ENCODE measurements around the gene SFMBT2. TPM values are rescaled to one million over a fixed set of nuclear protein-coding genes. Genes with fewer than 3 reads are reported as not detected.

SFMBT2 gene
- total and polyA plus RNA-seq, 4 donors = 2.9 to 11.0 (median 6.5) TPM

DNA sequence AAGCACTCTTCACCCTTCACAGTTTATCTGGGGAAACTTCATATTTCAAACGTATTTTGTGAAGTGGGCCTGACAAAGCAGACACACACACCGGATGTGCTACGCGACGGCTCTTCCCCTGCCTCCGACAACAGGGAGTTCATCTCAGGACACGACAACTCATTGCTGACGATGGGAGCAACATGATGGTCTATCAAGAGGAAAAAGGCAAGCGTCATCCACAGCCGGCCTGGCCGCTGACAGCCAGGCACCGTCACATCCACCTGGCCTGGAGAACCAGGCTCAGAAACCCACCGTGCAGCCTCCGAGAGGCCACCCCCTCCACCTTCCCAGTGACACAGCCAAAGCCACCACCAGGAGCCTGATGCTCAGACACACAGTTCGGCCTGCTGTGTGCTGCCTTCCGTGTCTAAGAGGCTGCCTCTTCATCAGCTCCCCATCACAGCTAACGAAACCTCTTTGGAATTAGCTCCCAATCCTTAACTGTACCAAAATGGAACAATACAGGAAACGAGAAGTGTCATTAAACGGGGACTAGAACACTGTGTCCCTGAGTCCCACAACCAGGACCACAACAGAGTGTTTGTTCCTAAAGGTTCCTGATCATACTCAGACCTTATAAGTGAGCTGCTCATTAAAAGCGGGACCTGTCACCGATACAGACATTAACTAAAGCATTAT is 76.7 kb downstream of the SFMBT2 start:
- Histone ChIP-seq H3K9me3 (ENCODE audit: control insufficient read depth in 4 of 4, insufficient read depth in 3 of 4, low read length in 3 of 4) (peaks cover 0 to 8% (median 0%) of the 10 kb centered on the region in 4 donors), H3K27ac (ENCODE audit: low read depth in 1 of 2, low read length in 1 of 2) (peak overlapping the region; percentile 37 to 68), H3K36me3 (ENCODE audit: control insufficient read depth in 4 of 4, insufficient read depth in 4 of 4, low read length in 4 of 4) (peaks cover 0 to 2% (median 0%) of the 10 kb centered on the region in 4 donors), H3K9ac (ENCODE audit: insufficient read depth in 1 of 2, low read length in 2 of 2) (no peak overlapping the region), H3K4me3 (no peak overlapping the region), H3K27me3 (ENCODE audit: control insufficient read depth in 3 of 3, insufficient read depth in 3 of 3, low read length in 2 of 3) (no peaks in the 10 kb centered on the region), H3K4me1 (ENCODE audit: control insufficient read depth in 5 of 5, insufficient read depth in 5 of 5, low read length in 5 of 5) (peaks cover 0 to 10% (median 4%) of the 10 kb centered on the region in 5 donors)
- 67 to 80% methylated on average over 21 of the region's 21 CpGs for WGBS, 2 donors
- TF ChIP-seq, protein P1, sequence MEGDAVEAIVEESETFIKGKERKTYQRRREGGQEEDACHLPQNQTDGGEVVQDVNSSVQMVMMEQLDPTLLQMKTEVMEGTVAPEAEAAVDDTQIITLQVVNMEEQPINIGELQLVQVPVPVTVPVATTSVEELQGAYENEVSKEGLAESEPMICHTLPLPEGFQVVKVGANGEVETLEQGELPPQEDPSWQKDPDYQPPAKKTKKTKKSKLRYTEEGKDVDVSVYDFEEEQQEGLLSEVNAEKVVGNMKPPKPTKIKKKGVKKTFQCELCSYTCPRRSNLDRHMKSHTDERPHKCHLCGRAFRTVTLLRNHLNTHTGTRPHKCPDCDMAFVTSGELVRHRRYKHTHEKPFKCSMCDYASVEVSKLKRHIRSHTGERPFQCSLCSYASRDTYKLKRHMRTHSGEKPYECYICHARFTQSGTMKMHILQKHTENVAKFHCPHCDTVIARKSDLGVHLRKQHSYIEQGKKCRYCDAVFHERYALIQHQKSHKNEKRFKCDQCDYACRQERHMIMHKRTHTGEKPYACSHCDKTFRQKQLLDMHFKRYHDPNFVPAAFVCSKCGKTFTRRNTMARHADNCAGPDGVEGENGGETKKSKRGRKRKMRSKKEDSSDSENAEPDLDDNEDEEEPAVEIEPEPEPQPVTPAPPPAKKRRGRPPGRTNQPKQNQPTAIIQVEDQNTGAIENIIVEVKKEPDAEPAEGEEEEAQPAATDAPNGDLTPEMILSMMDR (IDR thresholded peaks at IDR 0.05; ENCODE audit: control extremely low read depth, extremely low read depth) = no peak
- ATAC-seq (ENCODE audit: insufficient read depth, low FRiP score) (no peak), DNase-seq (peak; percentile 43 to 78 (median 57))

DNA sequence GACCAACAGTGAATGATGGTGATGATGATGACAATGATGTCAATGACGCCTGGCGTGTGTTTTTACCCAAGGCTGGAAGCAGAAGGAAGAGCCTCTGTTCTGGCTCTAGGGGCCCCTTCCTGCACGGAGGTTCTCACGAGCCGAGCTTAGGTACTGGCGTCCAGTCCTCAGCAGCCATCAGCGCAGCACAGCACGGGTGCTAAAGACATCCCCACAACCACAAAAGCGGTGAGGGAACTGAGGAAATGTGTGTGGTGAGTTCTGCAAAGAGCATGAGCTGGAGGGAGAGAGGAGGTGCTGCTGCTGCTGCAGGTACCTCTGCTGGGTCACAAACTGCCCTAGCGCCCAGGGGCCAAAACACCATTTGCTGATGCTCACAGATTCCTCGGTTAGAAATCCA is 81.6 kb downstream of the SFMBT2 start:
- DNase-seq (no peak), ATAC-seq (ENCODE audit: insufficient read depth, low FRiP score) (no peak)
- TF ChIP-seq, protein P1 (IDR thresholded peaks at IDR 0.05; ENCODE audit: control extremely low read depth, extremely low read depth) = no peak
- 91 to 96% methylated on average over 11 of the region's 11 CpGs for WGBS, 2 donors
- Histone ChIP-seq H3K27ac (ENCODE audit: low read depth in 1 of 2, low read length in 1 of 2) (no peak overlapping the region), H3K9ac (ENCODE audit: insufficient read depth in 1 of 2, low read length in 2 of 2) (no peak overlapping the region), H3K36me3 (ENCODE audit: control insufficient read depth in 4 of 4, insufficient read depth in 4 of 4, low read length in 4 of 4) (peaks cover 0 to 4% (median 0%) of the 10 kb centered on the region in 4 donors), H3K4me3 (no peak overlapping the region), H3K9me3 (ENCODE audit: control insufficient read depth in 4 of 4, insufficient read depth in 3 of 4, low read length in 3 of 4) (peaks cover 0 to 13% (median 8%) of the 10 kb centered on the region in 4 donors), H3K4me1 (ENCODE audit: control insufficient read depth in 5 of 5, insufficient read depth in 5 of 5, low read length in 5 of 5) (peaks cover 0 to 6% (median 4%) of the 10 kb centered on the region in 5 donors), H3K27me3 (ENCODE audit: control insufficient read depth in 3 of 3, insufficient read depth in 3 of 3, low read length in 2 of 3) (no peaks in the 10 kb centered on the region)

DNA sequence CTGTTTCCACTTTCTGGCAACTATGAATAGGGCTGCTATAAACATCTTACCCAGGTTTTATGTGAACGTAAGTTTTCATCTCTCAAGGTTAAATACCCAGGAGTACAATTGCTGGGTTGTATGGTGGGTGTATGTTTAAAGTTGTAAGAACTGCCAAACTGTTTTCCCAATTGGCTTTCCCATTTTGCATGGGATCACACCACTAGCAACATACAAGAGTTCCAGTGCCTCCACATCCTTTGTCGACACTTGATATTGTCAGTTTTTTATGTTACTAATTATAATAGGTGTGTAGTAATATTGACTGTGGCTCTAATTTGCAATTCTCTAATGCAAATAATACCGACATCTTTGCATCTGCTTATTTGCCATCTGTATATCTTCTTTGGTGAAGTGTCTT is 82.9 kb downstream of the SFMBT2 start:
- no peak for ATAC-seq (ENCODE audit: insufficient read depth, low FRiP score)
- no peak for DNase-seq

More for the DNA sequence above, 82.9 kb downstream of the SFMBT2 start:
- H3K9me3 ChIP-seq (ENCODE audit: control insufficient read depth in 4 of 4, insufficient read depth in 3 of 4, low read length in 3 of 4) = peaks cover 0 to 13% (median 8%) of the 10 kb centered on the region in 4 donors
- no peak overlapping the region for H3K27ac ChIP-seq (ENCODE audit: low read depth in 1 of 2, low read length in 1 of 2)
- H3K9ac ChIP-seq (ENCODE audit: insufficient read depth in 1 of 2, low read length in 2 of 2) = no peak overlapping the region
- peaks cover 0 to 4% (median 0%) of the 10 kb centered on the region in 5 donors for H3K4me1 ChIP-seq (ENCODE audit: control insufficient read depth in 5 of 5, insufficient read depth in 5 of 5, low read length in 5 of 5)
- 96 to 98% methylated on average over 3 of the region's 3 CpGs for WGBS, 2 donors
- H3K4me3 ChIP-seq = no peak overlapping the region
- H3K36me3 ChIP-seq (ENCODE audit: control insufficient read depth in 4 of 4, insufficient read depth in 4 of 4, low read length in 4 of 4) = peaks cover 0 to 4% (median 0%) of the 10 kb centered on the region in 4 donors
- H3K27me3 ChIP-seq (ENCODE audit: control insufficient read depth in 3 of 3, insufficient read depth in 3 of 3, low read length in 2 of 3) = no peaks in the 10 kb centered on the region
- TF ChIP-seq, protein P1 (IDR thresholded peaks at IDR 0.05; ENCODE audit: control extremely low read depth, extremely low read depth) = no peak

All from lung (tissue), 12 donors.